ENCODE results near the gene INPP1. TPM values are rescaled to one million over a fixed set of nuclear protein-coding genes. Genes with fewer than 3 reads are reported as not detected.

The INPP1 gene
- total RNA-seq, 4 donors from 2014 or later = 5.6 to 9.9 (median 8.0) TPM

- in situ Hi-C loops (cut with MboI; ENCODE audit: low sequenced_read_pairs in 4 of 4) = loop anchor here in 2 of 4 donors (10.0 kb wide), 2 partner anchors 54 to 214 kb away; partner anchors contain the start of gene NEMP2 (in 1 of the 2)
- no peak overlapping the region for H3K4me3 ChIP-seq
Measured at GRCh38 chr2:190320696-190321095, 22.7 kb upstream of the INPP1 start.

GRCh38 chr2:190323406-190323805 lies 20.0 kb upstream of the INPP1 start:
- Histone ChIP-seq H3K4me3 (no peak overlapping the region), H3K27me3 (no peaks in the 10 kb centered on the region), H3K27ac (no peak overlapping the region), H3K36me3 (no peaks in the 10 kb centered on the region), H3K4me1 (peaks cover 8 to 12% of the 10 kb centered on the region in 2 donors), H3K9me3 (no peaks in the 10 kb centered on the region)
- no peak for TF ChIP-seq POLR2A (IDR thresholded peaks at IDR 0.05)
- no peak for TF ChIP-seq CTCF (IDR thresholded peaks at IDR 0.05 in 4 of 5, conservative IDR thresholded peaks at IDR 0.05 in 1 of 5)
- in situ Hi-C loops (cut with MboI; ENCODE audit: low sequenced_read_pairs in 4 of 4) (loop anchor here in 2 of 4 donors (10.0 kb wide), 2 partner anchors 51 to 211 kb away; partner anchors contain the start of gene NEMP2 (in 1 of the 2)), intact Hi-C loops (cut with DNase I; ENCODE audit: low total_unique reads) (no loop called here)
- DNase-seq (no peak), ATAC-seq (no peak)

More at GRCh38 chr2:190320696-190321095, 22.7 kb upstream of the INPP1 start:
- Histone ChIP-seq H3K27me3 (no peaks in the 10 kb centered on the region), H3K36me3 (no peaks in the 10 kb centered on the region), H3K4me1 (peaks cover 14 to 19% of the 10 kb centered on the region in 2 donors), H3K9me3 (no peaks in the 10 kb centered on the region), H3K27ac (peak overlapping the region; percentile 83 to 91 (median 89))
- intact Hi-C loops (cut with DNase I; ENCODE audit: low total_unique reads) = no loop called here
- DNase-seq (no peak), ATAC-seq (no peak)
- TF ChIP-seq CTCF (IDR thresholded peaks at IDR 0.05 in 4 of 5, conservative IDR thresholded peaks at IDR 0.05 in 1 of 5) = no peak
- TF ChIP-seq POLR2A (IDR thresholded peaks at IDR 0.05) = no peak

GRCh38 chr2:190325588-190325987 lies 17.8 kb upstream of the INPP1 start:
- in situ Hi-C loops (cut with MboI; ENCODE audit: low sequenced_read_pairs in 4 of 4) = loop anchor here in 2 of 4 donors (10.0 kb wide), 2 partner anchors 49 to 209 kb away; partner anchors contain the start of gene NEMP2 (in 1 of the 2)
- intact Hi-C loops (cut with DNase I; ENCODE audit: low total_unique reads) = no loop called here
- DNase-seq (no peak), ATAC-seq (no peak)
- H3K9me3 ChIP-seq = no peaks in the 10 kb centered on the region
- no peaks in the 10 kb centered on the region for H3K36me3 ChIP-seq
- no peak overlapping the region for H3K4me3 ChIP-seq
- no peaks in the 10 kb centered on the region for H3K4me1 ChIP-seq
- no peaks in the 10 kb centered on the region for H3K27me3 ChIP-seq
- no peak overlapping the region for H3K27ac ChIP-seq
- no peak for TF ChIP-seq POLR2A (IDR thresholded peaks at IDR 0.05)
- no peak for TF ChIP-seq CTCF (IDR thresholded peaks at IDR 0.05 in 4 of 5, conservative IDR thresholded peaks at IDR 0.05 in 1 of 5)

GRCh38 chr2:190327867-190328572 lies 15.4 kb upstream of the INPP1 start:
- no peak for TF ChIP-seq POLR2A (IDR thresholded peaks at IDR 0.05)
- no peak for TF ChIP-seq CTCF (IDR thresholded peaks at IDR 0.05 in 4 of 5, conservative IDR thresholded peaks at IDR 0.05 in 1 of 5)
- ATAC-seq (no peak), DNase-seq (no peak)
- Histone ChIP-seq H3K4me3 (no peak overlapping the region), H3K36me3 (no peaks in the 10 kb centered on the region), H3K27me3 (no peaks in the 10 kb centered on the region), H3K27ac (no peak overlapping the region), H3K4me1 (no peaks in the 10 kb centered on the region), H3K9me3 (no peaks in the 10 kb centered on the region)
- in situ Hi-C loops (cut with MboI; ENCODE audit: low sequenced_read_pairs in 4 of 4) (loop anchor here in 2 of 4 donors (10.0 kb wide), 2 partner anchors 47 to 207 kb away; partner anchors contain the start of gene NEMP2 (in 1 of the 2)), intact Hi-C loops (cut with DNase I; ENCODE audit: low total_unique reads) (no loop called here)

Measured in gastrocnemius medialis (tissue), 4 donors.